HG02938 (cell line): ENCODE data around the gene GGPS1.
"Not testable (repeated sequence)": the region's sequence is repeated elsewhere in the genome, so short reads cannot be mapped to it uniquely, and the experiment has no call there.

Source experiments
- ATAC-seq: cut with Tn5 transposase; IDR thresholded peaks from one replicate; pipeline ENCODE4 v1.9.1; 2021; ENCODE audit warnings: mild to moderate bottlenecking, moderate library complexity; ENCODE audit not compliant: unreplicated experiment

The GGPS1 gene

GRCh38 chr1:235304549-235305451 lies 23.6 kb upstream of the GGPS1 start:
- no peak for ATAC-seq

- no peak for ATAC-seq
Observed at GRCh38 chr1:235307158-235308124, 20.9 kb upstream of the GGPS1 start.

- ATAC-seq = not testable (repeated sequence)
Observed at GRCh38 chr1:235309206-235309605, 19.2 kb upstream of the GGPS1 start.

- no peak for ATAC-seq
Observed at GRCh38 chr1:235313262-235313661, 15.1 kb upstream of the GGPS1 start.

- no peak for ATAC-seq
Observed at GRCh38 chr1:235313931-235314678, 14.3 kb upstream of the GGPS1 start.

- no peak for ATAC-seq
Observed at GRCh38 chr1:235315173-235315572, 13.2 kb upstream of the GGPS1 start.

- no peak for ATAC-seq
Observed at GRCh38 chr1:235315735-235316134, 12.6 kb upstream of the GGPS1 start.

GRCh38 chr1:235317168-235317567 lies 11.2 kb upstream of the GGPS1 start:
- no peak for ATAC-seq

GRCh38 chr1:235319255-235319654 lies 9.1 kb upstream of the GGPS1 start:
- ATAC-seq = no peak

GRCh38 chr1:235320521-235321179 lies 7.7 kb upstream of the GGPS1 start:
- no peak for ATAC-seq

- no peak for ATAC-seq
Observed at GRCh38 chr1:235324296-235324695, 4.1 kb upstream of the GGPS1 start.

GRCh38 chr1:235325139-235325538 lies 3.2 kb upstream of the GGPS1 start:
- ATAC-seq = no peak

GRCh38 chr1:235325854-235326253 lies 2.5 kb upstream of the GGPS1 start:
- ATAC-seq = no peak

GRCh38 chr1:235326719-235327558 lies 1.4 kb upstream of the GGPS1 start:
- ATAC-seq = no peak

- peak; percentile 1 for ATAC-seq
Observed at GRCh38 chr1:235327559-235328270, 655 bp upstream of the GGPS1 start, which contains the start of gene ARID4B. Gene ARID4B (minus strand): TSS chr1:235328179. CDS start chr1:235326919, 1,260 bp downstream.

- peak; percentile 33 for ATAC-seq
Observed at GRCh38 chr1:235329139-235329902, 951 bp downstream of the GGPS1 start.

GRCh38 chr1:235330918-235331285 lies 2.5 kb downstream of the GGPS1 start:
- ATAC-seq = no peak

GRCh38 chr1:235331401-235331800 lies 3.0 kb downstream of the GGPS1 start:
- no peak for ATAC-seq
